HG03095 (cell line): ENCODE measurements around the gene ADARB1.

ENCODE experiments used
- ATAC-seq: cut with Tn5 transposase; IDR thresholded peaks from one replicate; pipeline ENCODE4 v1.9.1; 2021; ENCODE audit warnings: moderate library complexity; ENCODE audit not compliant: unreplicated experiment

The ADARB1 gene

DNA sequence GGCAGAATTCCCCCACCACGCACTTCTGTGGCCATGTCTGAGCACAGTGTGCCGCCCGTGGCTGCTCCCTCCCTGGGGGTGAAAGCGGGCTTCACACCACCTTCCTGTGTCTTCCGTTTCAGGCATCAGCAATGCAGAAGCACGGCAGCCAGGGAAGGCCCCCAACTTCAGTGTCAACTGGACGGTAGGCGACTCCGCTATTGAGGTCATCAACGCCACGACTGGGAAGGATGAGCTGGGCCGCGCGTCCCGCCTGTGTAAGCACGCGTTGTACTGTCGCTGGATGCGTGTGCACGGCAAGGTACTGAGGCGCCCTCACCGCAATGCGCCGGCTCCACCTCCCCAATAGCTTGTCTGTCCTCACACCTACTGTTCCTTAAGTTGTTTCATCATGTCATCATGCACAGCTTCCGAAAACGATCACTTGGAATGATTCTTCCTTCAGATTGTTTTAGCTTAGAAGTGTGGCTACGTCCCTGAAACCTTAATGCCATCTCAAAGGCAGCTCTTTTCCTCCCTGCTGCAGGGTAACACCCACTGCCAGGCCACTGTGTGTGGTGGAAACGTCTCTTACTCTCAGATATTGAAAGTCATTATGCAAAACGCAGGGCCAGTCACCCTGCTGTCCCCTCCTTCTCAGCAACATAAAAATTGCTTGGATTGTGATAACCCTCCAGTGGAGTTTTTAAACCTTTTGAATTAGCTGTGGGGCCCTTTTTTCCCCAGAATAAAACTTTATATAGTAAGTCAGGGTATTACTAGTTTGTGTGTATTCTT is 146.5 kb downstream of the ADARB1 start:
- ATAC-seq: no peak

- ATAC-seq: no peak
Observed at GRCh38 chr21:45222001-45222400, 147.6 kb downstream of the ADARB1 start.

- ATAC-seq: no peak
Observed at GRCh38 chr21:45223236-45224185, 149.1 kb downstream of the ADARB1 start.

- no peak for ATAC-seq
Observed at GRCh38 chr21:45224189-45224938, 150.0 kb downstream of the ADARB1 start.

DNA sequence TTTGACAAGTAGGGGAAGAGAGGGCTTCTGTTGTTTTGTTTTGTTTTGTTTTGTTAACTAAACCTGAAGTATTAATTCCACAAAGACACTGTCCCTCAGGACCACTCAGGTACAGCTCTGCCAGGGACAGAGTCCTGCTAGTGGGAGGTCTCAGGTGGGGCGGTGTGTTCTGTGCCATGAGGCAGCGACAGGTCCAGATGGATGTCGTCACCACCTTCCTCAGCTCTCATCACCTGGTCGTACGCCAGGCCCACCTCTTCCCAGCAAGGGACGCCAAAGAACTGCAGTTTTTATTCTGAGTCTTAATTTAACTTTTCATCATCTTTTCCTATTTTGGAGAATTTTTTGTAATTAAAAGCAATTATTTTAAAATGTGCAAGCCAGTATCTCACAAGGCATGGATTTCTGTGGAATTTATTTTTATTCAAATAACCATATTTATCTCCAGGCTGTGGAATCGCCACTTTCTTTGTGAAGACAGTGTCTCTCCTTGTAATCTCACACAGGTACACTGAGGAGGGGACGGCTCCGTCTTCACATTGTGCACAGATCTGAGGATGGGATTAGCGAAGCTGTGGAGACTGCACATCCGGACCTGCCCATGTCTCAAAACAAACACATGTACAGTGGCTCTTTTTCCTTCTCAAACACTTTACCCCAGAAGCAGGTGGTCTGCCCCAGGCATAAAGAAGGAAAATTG is 150.8 kb downstream of the ADARB1 start:
- ATAC-seq: no peak

GRCh38 chr21:45225741-45226327 is 151.5 kb downstream of the ADARB1 start:
- ATAC-seq: no peak

GRCh38 chr21:45226540-45227326 is 152.4 kb downstream of the ADARB1 start:
- ATAC-seq: no peak

DNA sequence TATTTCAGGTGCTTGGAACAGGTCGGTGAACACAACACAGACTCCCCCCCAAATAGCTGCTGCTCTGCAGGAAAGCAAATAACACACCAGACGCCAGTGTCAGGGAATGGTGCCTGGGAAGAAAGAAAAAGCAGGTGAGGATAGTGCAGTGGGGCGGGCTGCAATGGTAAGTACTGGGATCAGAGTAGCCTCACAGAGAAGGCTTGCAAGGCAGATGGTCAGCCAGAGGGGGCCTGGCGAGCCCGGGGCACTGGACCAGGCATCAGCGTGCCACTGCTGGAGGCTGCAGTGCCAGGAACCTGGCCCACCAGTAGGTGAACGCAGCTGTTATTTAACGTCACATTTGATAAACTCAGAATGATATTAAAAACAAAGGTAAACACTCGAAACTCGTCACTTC is 153.4 kb downstream of the ADARB1 start:
- ATAC-seq: no peak

DNA sequence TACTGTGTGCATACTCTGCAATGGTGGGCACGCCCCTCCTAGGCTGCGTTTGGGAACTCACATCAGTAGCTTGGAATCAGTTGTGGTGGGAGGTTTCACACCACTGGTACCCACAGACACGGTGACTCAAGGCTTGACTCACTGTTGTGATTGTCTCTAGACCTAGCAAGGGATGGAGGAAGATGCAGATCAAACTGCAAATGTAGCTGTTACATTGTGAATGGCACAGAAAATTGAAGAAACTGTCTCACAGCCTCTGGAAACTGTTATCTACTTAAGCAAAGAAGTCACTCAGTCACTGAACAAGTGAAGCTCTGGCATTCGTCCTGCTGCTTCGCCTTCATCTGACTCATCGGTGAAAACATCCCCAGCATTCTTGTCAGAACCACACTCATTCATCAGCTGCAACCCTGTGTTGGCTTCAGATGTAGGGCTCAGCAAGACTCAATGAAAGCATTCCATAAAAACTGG is 153.8 kb downstream of the ADARB1 start:
- ATAC-seq: no peak

- ATAC-seq: no peak
Observed at GRCh38 chr21:45228656-45229240, 154.4 kb downstream of the ADARB1 start.

DNA sequence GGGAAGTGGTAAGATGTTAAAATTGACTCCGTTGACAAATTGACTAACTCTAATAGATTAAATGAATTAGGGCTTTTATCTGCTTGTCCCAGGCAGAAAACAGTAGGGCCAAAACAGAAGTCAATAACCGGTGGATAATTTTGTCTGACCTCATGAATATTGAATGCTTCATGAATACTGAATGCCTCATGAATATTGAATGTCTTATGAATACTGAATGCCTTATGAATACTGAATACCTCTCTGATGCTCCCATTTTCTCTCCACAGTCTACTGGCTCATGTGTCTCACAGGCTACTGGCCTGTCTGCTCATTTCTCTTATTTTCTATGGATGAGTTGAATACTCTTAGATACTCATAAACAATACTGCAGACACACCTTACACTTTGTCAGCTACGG is 157.3 kb downstream of the ADARB1 start:
- ATAC-seq: no peak

DNA sequence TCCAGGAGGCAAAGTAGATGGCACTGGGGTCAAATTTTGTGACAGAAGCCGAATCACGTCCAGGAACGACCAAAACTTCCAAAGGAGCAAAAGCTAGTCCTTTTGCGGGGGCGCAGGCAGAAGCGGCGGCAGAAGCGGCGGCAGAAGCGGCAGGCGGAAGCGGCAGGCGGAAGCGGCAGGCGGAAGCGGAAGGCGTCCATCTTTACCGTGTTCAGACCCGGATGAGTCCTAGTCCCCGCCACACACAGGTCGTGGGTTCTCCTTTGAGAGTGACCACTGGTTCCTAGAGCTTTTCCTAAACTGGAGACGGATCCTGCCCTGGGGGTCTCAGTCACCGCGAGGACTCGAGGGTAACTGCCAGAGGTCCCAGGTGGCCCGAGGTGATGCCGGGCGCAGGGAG is 159.7 kb downstream of the ADARB1 start:
- ATAC-seq: no peak

GRCh38 chr21:45234965-45235364 is 160.6 kb downstream of the ADARB1 start:
- no peak for ATAC-seq

- ATAC-seq: no peak
Observed at GRCh38 chr21:45235488-45235887, 161.1 kb downstream of the ADARB1 start.

- no peak for ATAC-seq
Observed at GRCh38 chr21:45236481-45236880, 162.1 kb downstream of the ADARB1 start.

DNA sequence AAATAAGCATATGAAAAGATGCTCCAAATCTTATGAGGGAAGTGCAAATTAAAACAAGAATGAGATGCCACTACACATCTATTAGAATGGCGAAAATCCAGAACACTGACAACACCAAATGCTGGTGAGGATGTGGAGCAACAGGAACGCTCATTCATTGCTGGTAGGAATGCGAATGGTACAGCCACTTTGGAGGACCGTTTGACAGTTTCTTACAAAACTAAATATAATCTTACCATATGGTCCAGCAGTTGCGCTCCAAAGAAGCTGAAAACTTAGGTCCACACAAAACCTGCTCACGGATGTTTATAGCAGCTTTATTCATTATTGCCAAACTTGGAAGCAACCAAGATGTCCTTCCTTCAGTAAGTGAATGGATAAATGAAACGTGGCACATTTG is 163.0 kb downstream of the ADARB1 start:
- no peak for ATAC-seq

GRCh38 chr21:45241357-45241756 is 167.0 kb downstream of the ADARB1 start:
- no peak for ATAC-seq

- no peak for ATAC-seq
Observed at GRCh38 chr21:45243603-45244002, 169.2 kb downstream of the ADARB1 start.

GRCh38 chr21:45244799-45245340 is 170.5 kb downstream of the ADARB1 start:
- no peak for ATAC-seq
